HepG2 (cell line): ENCODE results near the gene LRRC43. TPM values are rescaled to one million over a fixed set of nuclear protein-coding genes. Genes with fewer than 3 reads are reported as not detected.

Experiments used
- ATAC-seq: fragments of 200-7000 bp; cut with Tn5 transposase; 3 replicates; pipeline ENCODE4 v1.9.1; 2020; ENCODE audit warnings: mild to moderate bottlenecking, moderate library complexity
- BruUV-seq: library from RNA; stranded (reverse); fragments of 400-500 nt; replicated peaks from 2 replicates; lab custom pipeline; 2021; lab: Mats Ljungman, UMichigan
- CTCF ChIA-PET: fragments of 300-600 bp; formaldehyde crosslinking; extraction: SDS; loops from one replicate; lab custom pipeline; 2021; ENCODE audit warnings: low total read pairs, inconsistent platforms, low intra/inter-chr PET ratio; lab: Yijun Ruan, JAX
- POLR2A ChIA-PET: fragments of 350-600 bp; sonication (Branson Sonifier 250); formaldehyde crosslinking; loops from one replicate; lab custom pipeline; 2020; ENCODE audit warnings: antibody characterized with exemption, inconsistent platforms; lab: Yijun Ruan, JAX
- DNase-seq: peaks from one replicate; pipeline ENCODE4 v3.0.0-alpha.2; 2015; ENCODE audit warnings: low spot score
- FAIRE-seq: peaks from 3 replicates; lab custom pipeline; 2011; peaks lifted over from hg19 to GRCh38; lab: Jason Lieb, UNC
- H2AFZ ChIP-seq: one replicate; pipeline ENCODE4 v1.6.1; 2011; ENCODE audit warnings: low read length, inconsistent platforms
- H3K27ac ChIP-seq: fragments of 300-600 bp; 3 replicates; pipeline ENCODE4 v1.8.0; 2011; ENCODE audit warnings: mixed run types, mild to moderate bottlenecking, mixed read lengths, low read length, inconsistent platforms; ENCODE audit not compliant: insufficient read depth; ENCODE audit errors: extremely low read length
- H3K27me3 ChIP-seq, 2 experiments: fragments of 200-600 bp in 1 of 2; 2 replicates in 1 of 2; 3 replicates in 1 of 2; pipeline versions ENCODE4 v1.6.0 to v1.8.0; 2011; ENCODE audit warnings: low read length in 2 of 2, mild to moderate bottlenecking in 2 of 2, moderate library complexity in 2 of 2, inconsistent platforms in 1 of 2; ENCODE audit not compliant: insufficient read depth in 2 of 2, control insufficient read depth in 1 of 2
- H3K36me3 ChIP-seq, 2 experiments: fragments of 200-600 bp in 1 of 2; replicated peaks in 1 of 2; 2 replicates in 1 of 2; 3 replicates in 1 of 2; pipeline versions ENCODE4 v1.5.1 to v1.8.0; 2011; ENCODE audit warnings: low read length in 2 of 2, inconsistent platforms in 1 of 2; ENCODE audit not compliant: insufficient read depth in 2 of 2, control insufficient read depth in 1 of 2
- H3K4me1 ChIP-seq: 2 replicates; pipeline ENCODE4 v1.5.1; 2012; ENCODE audit warnings: low read length, inconsistent platforms; ENCODE audit not compliant: insufficient read depth
- H3K4me2 ChIP-seq: 2 replicates; pipeline ENCODE4 v1.6.0; 2011; ENCODE audit warnings: low read depth, low read length, inconsistent platforms
- H3K4me3 ChIP-seq, 3 experiments: fragments of 200-600 bp in 1 of 3; sonication (generic), shearing (Covaris generic) in 1 of 3; replicated peaks in 1 of 3; 2 replicates each; pipeline ENCODE4 v1.5.1; 2011 to 2016; ENCODE audit warnings: low read length in 3 of 3, inconsistent platforms in 2 of 3, low read depth in 2 of 3, mild to moderate bottlenecking in 2 of 3, control low read depth in 1 of 3, mixed read lengths in 1 of 3; ENCODE audit not compliant: insufficient read depth in 1 of 3
- H3K79me2 ChIP-seq: one replicate; pipeline ENCODE4 v1.6.1; 2011; ENCODE audit warnings: low read length, inconsistent platforms; ENCODE audit not compliant: insufficient read depth
- H3K9ac ChIP-seq: 2 replicates; pipeline ENCODE4 v1.6.0; 2011; ENCODE audit warnings: mild to moderate bottlenecking, low read depth, low read length, inconsistent platforms; ENCODE audit not compliant: insufficient read depth
- H3K9me3 ChIP-seq: 2 replicates; pipeline ENCODE4 v1.5.1; 2012; ENCODE audit warnings: mild to moderate bottlenecking, low read length
- H4K20me1 ChIP-seq: 2 replicates; pipeline ENCODE4 v1.6.0; 2011; ENCODE audit warnings: inconsistent platforms, mild to moderate bottlenecking, low read length, moderate library complexity; ENCODE audit not compliant: insufficient read depth
- BORCS8-MEF2B ChIP-seq: sonication (generic); formaldehyde crosslinking; IDR thresholded peaks from 2 replicates; pipeline ENCODE4 v1.8.0; 2022; ENCODE audit warnings: mild to moderate bottlenecking, missing genetic modification reagents
- CBX1 ChIP-seq: IDR thresholded peaks from one replicate; pipeline ENCODE4 v1.6.1; 2016; ENCODE audit warnings: antibody characterized with exemption, low read depth
- EP300 ChIP-seq, 3 experiments: sonication (generic) in 1 of 3; formaldehyde crosslinking in 1 of 3; IDR thresholded peaks; 2 replicates each; pipeline versions ENCODE4 v1.5.1 to v1.6.1; 2011 to 2020; ENCODE audit warnings: low read depth in 2 of 3, low read length in 2 of 3, borderline replicate concordance in 1 of 3, improper control_type of control experiment in 1 of 3, mild to moderate bottlenecking in 1 of 3, missing genetic modification reagents in 1 of 3, moderate library complexity in 1 of 3
- KIAA2018 ChIP-seq: sonication (generic); formaldehyde crosslinking; IDR thresholded peaks from 2 replicates; pipeline ENCODE4 v1.5.0; 2020; ENCODE audit warnings: mild to moderate bottlenecking, missing genetic modification reagents, borderline replicate concordance
- MLX ChIP-seq: IDR thresholded peaks from 2 replicates; pipeline ENCODE4 v1.6.1; 2016
- SOX13 ChIP-seq, 3 experiments: fragments of 450-650 bp in 1 of 3; sonication (generic) in 1 of 3; formaldehyde crosslinking in 1 of 3; IDR thresholded peaks in 2 of 3; conservative IDR thresholded peaks in 1 of 3; 2 replicates each; pipeline versions ENCODE4 v1.5.0 to v1.6.1; 2016 to 2020; ENCODE audit warnings: antibody characterized with exemption in 1 of 3, mild to moderate bottlenecking in 1 of 3, missing compliant biosample characterization in 1 of 3, missing genetic modification reagents in 1 of 3, moderate library complexity in 1 of 3
- ZNF782 ChIP-seq: sonication (generic); formaldehyde crosslinking; IDR thresholded peaks from 2 replicates; pipeline ENCODE4 v1.4.0; 2020; ENCODE audit warnings: missing genetic modification reagents, mild to moderate bottlenecking, borderline replicate concordance
- WGBS: methylation state at CpG from one replicate; pipeline ENCODE4 v1.1.6; 2017; ENCODE audit warnings: low lambda C conversion rate; 5-methylcytosine and 5-hydroxymethylcytosine counted together
- in situ Hi-C: cut with HindIII; loops from 2 replicates; pipeline ENCODE4 v1.10.0; 2017; ENCODE audit warnings: low pct_unique_long_range_greater_than_20kb; ENCODE audit not compliant: extremely low pct_ligation_motif_present
- intact Hi-C: fragments of 100-400 bp; cut with micrococcal nuclease; formaldehyde crosslinking; loops from one replicate; pipeline ENCODE4 v1.10.0; 2022; ENCODE audit not compliant: unreplicated experiment
- polyA plus RNA-seq, 8 experiments: library from polyadenylated mRNA; depleted of rRNA in 3 of 8; stranded (reverse) in 7 of 8; unstranded in 1 of 8; fragments of >200 nt; fragmentation: Illumina TruSeq in 4 of 8; extraction: Trizol in 4 of 8; gene quantifications; 2 replicates each; pipeline versions ENCODE4 v1.2.1 to v1.2.3, GENCODE V29; 2011 to 2016; ENCODE audit warnings: low read depth in 4 of 8, missing spikeins in 1 of 8, mixed read lengths in 1 of 8; ENCODE audit not compliant: insufficient read depth in 1 of 8
- total RNA-seq, 5 experiments: library from RNA; depleted of rRNA; stranded (reverse); fragments of >200 nt; fragmentation: Illumina TruSeq; extraction: Trizol; gene quantifications; 2 replicates each; pipeline ENCODE4 v1.2.3, GENCODE V29; 2016; ENCODE audit warnings: low read depth in 1 of 5

Gene LRRC43
- total and polyA plus RNA-seq, 2 of the 13 experiments (the other 11 are each of a cell fraction or from before 2014, with no cell fraction given) = not detected

- CTCF ChIA-PET = no interaction called here
Observed at GRCh38 chr12:122227341-122227740, 44.4 kb downstream of the LRRC43 start.

More at GRCh38 chr12:122227341-122227740, 44.4 kb downstream of the LRRC43 start:
- Histone ChIP-seq H3K9me3 (no peaks in the 10 kb centered on the region), H4K20me1 (peaks cover 15% of the 10 kb centered on the region; the same call in 1 of the 2 replicates), H3K4me1 (peaks cover 25% of the 10 kb centered on the region), H3K27me3 (no peaks in the 10 kb centered on the region; a peak in 1 of 5 replicates), H3K4me3 (no peak overlapping the region), H3K4me2 (no peak overlapping the region), H3K36me3 (peaks cover 3 to 23% of the 10 kb centered on the region in 2 experiments; a peak in 4 of 5 replicates)
- POLR2A ChIA-PET = no interaction called here
- 99% methylated on average over 15 of the region's 17 CpGs for WGBS
- intact Hi-C loops = no loop called here
- no TSS peak for BruUV-seq
- FAIRE-seq = no peak
- TF ChIP-seq MLX (CRISPR knock-in tag) (no peak), ZNF782 (CRISPR knock-in tag) (no peak), SOX13 (IDR thresholded peaks at IDR 0.05) (no peak), SOX13 (CRISPR knock-in tag; conservative IDR thresholded peaks at IDR 0.05 in 1 of 2, IDR thresholded peaks at IDR 0.05 in 1 of 2) (no peak), EP300 (IDR thresholded peaks at IDR 0.05; ENCODE audit: low read depth in 2 of 2, low read length in 2 of 2) (no peak), EP300 (CRISPR knock-in tag; IDR thresholded peaks at IDR 0.05; ENCODE audit: borderline replicate concordance) (no peak), KIAA2018 (CRISPR knock-in tag) (no peak), CBX1 (no peak), BORCS8-MEF2B (CRISPR knock-in tag) (no peak)
- TF ChIP-seq, all 625 proteins: peak for 0
- no peak overlapping the region for H3K27ac ChIP-seq
- H3K9ac ChIP-seq = no peak overlapping the region
- ATAC-seq = no peak
- no peak overlapping the region for H2AFZ ChIP-seq
- in situ Hi-C loops = no loop called here
- no peak for DNase-seq
- peaks cover 27% of the 10 kb centered on the region for H3K79me2 ChIP-seq
